ENCODE measurements around the gene RANBP1.
"Not testable (repeated sequence)": the region's sequence is repeated elsewhere in the genome, so short reads cannot be mapped to it uniquely, and the experiment has no call there.

The RANBP1 gene

DNA sequence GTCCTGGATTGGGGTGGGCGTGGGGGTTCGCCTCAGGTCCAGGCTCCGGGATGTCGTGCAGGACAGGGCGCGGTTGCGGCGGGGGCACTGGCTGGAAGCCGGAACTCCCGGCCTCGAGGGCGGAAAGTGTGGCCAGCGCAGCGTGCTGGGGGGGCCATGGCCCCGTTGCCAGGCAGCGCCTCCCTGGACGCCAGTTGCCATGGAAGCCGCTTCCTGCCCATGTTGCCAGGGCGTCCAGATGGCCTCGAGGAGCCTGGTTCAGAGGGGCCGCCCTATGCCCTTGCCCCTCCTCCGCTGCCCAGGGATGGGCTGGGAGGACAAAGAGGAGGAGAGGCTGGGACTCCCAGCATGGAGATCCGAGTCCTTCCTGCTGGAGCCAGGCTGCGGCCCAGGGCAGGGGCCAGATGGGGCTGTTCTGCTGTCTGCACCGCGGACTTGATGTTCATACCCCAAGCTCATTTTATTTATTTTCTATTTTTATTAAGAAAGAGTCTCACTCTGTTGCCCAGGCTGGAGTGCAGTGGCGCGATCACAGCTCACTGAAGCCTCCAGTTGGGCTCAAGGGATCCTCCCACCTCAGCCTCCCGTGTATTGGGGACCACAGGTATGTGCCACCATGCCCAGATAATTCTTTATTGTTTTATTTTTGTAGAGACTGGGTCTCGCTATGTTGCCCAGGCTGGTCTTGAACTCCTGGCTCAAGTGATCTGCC lies 39.6 kb downstream of the RANBP1 start:
- DNase-seq, result no peak

DNA sequence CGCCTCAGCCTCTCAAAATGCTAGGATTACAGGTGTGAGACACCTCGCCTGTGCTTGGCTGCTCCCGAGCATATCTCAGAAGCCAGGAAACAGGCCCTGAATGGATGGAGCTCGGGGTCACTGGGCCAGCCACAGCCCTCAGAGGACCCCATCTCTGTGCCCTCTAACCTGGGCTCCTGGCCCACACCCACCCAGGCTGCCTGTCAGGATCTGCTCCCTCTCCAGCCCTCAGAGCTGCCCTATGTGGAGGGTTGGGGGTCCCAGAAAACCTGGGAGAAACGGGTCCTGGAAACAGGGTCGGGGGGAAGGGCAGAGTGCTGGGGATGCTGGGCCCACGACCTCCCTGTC lies 40.1 kb downstream of the RANBP1 start:
- no peak for DNase-seq

DNA sequence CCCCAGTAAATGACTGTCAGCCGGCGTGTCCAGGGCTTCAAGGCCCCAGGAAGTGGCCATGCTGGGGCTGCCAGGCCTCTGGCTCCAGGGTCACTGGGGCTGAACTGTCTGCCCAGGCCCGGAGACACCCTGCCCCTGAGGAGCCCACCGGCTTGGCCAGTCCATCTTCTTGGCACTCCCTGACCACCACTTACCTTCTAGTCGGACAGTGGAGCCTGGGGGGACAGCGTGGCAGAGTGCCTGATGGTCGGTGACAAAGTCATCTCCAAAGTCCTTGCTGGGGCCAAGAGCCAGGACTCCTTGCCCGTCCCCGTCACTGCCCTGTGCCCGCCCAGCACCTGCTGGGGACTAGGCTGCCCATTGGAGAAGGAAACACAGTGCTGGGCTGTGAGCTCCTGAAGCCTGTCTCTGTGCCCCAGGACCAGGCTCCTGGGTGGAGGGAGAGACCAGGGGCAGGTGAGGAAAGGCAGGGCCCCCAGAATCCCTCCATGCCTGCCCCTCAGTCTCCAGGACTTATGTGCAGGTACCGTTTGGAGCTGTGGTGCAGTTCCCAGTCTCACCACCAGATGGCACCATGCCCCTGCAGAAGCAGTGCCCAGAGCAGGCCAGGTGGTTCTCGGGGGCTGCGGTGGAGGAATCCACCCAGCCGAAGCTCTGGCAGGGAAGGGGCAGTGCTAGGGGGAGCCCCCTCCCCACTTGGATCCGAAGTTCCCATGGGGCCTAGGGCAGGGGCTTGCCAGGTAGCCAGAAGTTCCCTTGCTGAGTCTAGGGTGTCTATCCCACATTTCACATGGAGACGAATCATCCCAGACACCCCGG lies 40.9 kb downstream of the RANBP1 start:
- peak; percentile 95 for DNase-seq

DNA sequence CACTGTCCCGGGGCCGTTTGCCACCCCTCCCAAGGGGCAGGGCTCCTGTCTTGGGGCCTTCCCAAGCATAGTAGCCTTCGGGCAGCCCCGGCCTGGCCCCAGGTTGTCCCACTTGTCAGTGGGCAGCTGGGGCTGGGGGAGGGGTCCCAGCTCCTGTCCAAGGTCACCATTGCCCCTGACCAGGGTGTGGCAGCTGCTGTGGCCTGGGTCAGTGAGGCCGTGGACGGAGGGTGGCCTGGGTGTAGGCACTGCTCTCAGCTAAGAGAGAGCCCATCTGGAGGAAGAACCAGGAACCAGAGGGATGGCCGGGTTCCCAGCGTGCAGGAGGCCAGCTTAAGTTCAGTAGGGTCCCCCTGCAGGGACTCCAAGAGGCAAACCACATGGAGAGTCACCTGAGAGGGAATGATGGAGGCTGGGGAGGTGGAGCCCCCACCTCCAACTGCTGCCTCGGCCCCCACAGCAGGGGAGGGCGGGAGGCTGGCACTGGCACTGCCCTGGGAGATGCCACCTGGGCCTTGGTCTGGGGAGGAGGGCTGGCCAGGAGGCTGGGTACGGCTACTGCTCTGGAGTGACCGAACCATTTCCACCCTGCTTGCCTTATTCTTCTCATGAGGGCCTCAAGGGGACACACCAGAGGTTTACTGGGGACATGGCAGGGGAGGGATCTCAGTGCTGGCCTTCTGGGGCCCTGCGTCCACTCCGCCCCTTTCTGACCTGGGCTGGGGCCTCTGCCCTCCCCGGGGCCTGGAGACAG lies 41.7 kb downstream of the RANBP1 start:
- DNase-seq, result no peak

DNA sequence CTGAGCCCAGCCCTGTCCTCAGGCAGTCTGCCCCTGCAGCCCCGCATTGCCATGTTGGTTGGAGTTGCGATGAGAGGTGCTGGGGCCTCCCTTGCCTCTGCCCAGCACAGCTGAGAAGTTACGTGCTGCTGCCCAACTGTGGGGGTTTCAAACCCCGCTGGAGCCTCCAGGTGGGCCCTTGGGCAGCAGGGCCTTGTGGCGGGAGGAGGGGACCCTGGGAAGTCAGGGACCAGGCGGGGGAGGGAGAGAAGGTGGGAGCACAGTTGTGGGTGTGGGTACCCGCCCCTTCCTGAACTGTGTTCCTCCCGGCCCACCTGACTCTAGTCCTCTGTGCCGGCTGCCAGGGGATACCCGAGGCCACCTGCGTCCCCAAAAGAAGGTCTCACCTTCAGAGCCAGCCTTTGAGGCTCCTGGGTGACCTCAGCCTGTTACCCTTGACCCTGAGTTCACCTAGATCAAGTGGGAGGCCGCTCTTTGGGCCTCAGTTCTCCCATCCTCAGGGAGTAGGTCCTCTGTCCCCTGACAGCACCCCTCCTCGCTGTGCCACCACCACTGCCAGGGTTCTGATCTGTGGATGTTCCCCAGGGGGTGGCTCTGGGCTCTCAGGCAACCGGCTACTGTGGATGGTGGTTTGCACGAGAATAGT lies 42.6 kb downstream of the RANBP1 start:
- no peak for DNase-seq

DNA sequence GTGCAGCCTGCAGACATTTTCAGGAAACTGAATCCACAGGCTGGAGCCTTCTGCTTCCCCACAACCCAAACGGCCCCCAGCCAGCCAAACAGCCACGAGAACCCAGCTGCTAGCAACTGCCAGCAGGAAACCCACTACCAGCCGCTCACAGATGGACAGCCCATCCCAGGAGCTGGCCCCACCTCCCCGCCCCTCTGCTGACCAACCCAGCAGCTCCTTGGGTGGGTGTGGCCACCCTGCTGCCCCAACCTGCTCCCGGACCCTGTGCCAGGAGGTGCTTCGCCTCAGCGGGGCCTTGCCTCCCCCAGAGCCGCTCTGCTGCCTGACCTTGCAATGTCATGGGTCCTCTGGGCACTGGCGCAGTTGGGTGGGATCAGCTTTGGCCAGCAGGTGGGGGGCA lies 43.2 kb downstream of the RANBP1 start:
- DNase-seq, result peak; percentile 59

DNA sequence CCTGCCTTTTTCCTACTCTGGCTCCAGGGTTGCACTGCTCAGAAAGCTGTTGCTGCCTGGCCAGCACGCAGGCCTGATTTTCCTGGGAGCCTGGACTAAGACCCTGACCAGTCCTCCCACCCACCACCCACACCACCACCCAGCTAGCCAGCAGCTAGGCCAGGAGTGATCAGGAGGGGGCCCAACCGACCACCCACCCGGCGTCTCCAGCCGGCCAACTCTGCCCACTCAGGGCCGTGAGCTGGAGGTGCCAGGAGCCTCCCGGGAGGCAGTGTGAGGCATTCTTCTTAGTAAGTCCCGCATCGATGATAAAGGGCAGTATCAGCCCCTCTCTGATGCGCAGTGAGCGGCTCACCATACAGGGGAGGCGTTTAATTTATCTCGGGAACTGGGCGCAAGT lies 43.6 kb downstream of the RANBP1 start:
- DNase-seq, result not testable (repeated sequence)

DNA sequence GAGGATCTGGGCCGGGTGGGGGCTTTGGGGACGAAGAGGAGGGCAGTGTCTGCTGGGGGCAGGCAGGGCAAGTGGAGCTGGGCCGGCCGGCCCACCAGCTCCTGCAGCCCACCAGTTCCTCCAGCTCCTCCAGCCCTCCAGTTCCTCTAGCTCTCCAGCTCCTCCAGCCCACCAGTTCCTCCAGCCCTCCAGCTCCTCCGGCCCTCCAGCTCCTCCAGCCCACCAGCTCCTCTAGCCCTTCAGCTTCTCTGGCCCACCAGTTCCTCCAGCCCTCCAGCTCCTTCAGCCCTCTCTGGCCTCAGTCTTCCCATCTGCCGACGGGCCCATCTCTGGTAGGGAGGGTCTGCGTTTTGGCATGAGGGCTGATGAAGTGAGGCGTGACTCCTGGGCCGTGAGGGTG lies 44.1 kb downstream of the RANBP1 start:
- no peak for DNase-seq

DNA sequence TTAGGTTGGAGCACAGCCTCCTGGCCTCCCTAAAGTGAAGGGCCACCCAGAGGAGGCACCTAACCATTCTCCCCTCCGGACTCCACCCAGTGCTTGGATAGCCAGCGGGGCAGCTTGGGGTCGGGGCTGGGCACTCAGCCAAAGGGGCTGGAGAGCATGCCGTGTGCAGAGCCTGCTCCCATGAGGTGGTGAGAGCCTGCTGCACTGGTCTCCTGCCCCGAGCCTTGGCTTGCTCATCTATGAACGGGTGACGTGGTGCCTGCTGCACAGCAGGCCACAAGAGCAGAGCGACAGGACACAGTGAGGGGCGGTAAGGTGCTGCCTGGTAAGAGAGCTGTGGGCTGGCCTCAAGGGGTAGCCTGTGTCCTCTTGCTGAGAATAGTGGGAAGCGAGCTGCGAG lies 49.0 kb downstream of the RANBP1 start:
- no peak for DNase-seq

DNA sequence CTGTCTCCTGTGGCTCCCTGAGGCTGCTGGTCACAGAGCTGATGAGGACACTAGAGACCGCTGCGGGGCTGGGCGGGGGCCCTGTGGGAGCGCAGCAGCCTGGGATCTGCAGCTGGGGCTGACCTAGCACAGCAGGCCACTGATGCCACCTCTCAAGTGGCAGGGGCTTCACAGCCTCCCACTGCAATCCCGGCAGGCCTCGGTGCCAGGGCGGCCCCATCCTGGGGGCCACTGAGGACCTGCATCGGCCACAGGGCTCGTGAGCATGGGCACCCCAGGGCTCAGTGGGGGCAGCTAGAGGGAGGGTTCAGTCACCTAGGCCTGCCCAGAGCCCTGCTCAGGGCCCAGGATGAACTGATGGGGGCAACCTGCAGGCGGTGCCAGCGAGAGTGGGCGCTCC lies 49.5 kb downstream of the RANBP1 start:
- no peak for DNase-seq

DNA sequence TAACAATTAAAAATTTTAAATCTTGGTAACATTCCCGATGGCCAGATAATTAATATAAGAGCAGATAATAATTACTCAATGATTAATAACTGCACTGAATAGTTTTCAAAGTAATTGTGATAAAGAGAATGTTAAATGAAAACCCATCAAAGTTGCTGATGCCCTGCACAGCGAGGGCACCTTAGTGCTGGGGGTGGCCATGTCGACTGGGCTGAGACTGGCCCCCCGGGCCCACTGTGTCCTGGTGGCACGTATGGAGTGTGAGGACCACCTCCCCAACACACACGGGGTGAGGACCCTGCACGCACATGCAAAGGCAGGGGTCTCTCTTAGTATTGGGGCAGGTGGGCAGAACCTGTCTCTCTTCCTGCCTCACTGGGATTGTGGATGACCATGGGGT lies 50.0 kb downstream of the RANBP1 start:
- no peak for DNase-seq

DNA sequence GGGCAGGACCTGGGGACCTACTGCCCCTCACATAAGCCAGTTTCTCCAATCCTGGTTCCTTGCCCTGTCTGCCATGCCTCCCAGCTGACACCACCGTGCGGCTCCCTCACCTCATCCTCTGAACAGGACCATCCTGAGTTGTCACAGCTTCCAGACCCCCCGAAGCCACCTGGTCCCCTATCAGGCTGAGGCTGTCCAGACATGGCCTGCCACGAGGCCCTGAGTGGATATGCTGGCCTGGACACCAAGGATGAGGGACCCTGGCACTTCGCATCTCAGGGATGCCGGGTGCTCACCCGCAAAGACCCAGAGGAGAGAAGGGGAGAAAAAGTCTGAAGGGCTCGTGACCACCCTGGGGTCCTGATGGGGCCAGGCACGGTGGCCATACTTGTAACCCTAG lies 50.8 kb downstream of the RANBP1 start:
- no peak for DNase-seq

DNA sequence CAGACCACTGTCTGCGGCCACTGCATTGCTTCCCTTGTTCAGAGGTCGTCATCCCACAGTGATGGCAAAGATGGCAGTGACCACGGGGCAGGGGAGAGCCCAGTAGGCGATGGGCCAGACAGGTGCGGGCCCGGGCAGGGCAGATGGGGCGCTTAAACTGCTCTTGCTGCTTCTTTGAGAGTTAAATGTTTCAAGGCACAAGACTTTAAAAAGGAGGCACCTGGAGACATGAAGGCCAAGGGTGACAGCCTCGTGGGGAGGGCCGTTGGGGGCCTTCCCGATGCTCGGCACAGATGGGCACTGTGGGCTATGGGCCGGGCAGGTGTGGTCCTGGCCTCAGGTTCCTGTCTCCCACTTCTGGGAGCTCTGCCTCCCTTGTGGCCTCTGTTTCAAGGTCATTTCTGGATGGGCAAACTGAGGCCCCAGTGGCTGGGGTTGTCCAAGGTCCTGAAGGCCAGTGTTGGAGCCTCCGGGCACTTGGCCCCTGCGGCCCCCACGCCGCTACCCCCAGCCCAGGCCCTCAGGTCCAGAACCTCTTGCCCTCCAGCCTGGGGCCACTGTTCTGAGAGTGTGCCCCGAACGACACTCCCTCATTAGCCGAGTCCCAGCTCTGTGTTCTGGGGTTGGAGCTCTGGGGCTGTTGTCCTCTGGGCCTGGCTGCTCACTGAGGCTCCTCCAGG lies 51.9 kb downstream of the RANBP1 start:
- no peak for DNase-seq

DNA sequence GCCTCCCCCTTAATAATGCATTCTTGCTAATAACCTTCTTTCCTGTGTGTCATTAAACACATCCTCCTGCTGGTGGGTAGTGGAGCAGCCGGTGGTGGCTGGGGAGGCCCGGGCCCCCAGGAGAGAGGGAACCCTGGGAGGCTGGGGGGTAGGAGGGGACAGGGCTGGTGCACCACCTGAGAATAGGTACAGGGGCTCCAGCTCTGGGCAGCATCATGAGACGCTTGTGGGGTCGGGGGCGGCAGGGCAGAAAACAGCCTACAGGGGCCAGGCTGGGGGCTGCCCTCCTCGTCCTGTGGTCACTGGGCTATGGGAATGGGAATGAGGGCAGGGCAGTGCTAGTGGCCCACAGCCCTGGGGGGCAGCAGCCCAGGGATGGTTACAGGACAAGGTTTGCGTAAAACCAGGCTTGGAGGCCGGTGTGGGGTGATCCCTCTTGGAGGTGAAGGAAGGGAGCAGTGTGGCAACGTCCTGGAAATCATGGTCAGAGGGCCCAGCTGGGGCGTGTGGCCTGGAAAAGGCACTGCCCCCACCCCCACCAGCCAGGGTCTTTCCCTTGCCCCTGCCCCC lies 53.4 kb downstream of the RANBP1 start:
- no peak for DNase-seq

DNA sequence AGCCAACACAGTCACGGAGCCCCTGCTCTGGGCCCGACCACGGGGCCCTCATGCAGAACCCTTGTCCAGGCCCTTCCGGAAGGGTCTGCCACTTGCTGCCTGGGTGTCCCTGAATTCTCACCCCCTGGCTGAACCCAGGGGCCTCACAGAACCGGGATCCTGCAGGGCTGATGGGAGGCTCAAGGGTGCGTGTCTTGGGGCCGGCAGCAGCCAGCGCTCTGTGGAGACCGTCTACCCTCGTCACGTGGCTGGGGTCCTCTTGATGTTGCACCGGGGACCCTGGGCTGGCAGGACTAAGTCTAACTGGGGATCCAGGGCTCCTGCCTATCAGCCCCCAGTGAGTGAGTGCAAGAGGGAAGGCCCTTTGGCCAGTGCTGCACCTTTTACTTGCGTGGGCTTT lies 54.3 kb downstream of the RANBP1 start:
- DNase-seq, result no peak

DNA sequence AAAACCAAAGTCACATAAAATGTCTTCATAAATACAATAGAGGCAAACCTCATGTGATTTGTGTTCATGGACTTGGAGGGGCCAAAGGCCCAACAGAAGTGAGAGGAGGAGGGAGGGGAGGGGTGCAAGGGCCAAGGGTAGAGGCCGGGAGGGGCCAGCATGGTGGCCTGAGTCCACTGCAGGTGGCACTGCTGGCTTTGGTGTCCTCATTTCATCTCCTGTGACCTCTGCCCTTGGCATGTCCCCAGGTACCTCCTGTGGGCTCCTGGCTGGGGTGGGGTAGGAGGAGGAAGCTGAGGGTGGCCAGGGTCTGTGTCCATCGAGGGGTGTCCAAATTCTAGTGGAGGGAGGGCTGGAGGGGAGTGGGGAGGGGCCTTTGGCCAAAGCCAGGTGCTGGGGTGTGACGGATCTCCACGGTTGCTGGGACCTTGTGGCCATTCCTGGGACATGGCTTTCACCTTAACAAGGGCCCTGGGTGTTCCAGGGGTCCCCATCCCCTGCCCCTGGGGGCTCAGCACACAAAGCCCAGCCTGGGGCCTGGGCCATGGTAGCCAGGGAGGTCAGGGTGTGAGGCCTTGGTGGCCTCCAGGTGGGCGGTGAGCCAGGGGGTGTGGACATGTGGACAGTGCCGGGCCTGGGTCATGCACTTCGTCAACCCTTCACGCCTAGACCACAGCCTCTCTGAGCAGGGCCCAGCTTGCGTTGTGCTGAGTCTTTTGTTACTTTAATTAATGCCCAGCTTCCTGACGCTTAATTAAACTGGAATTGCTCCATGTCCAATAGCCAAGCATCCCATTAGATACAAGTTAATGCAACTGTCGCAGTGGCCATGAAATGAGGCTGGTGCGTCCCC lies 55.6 kb downstream of the RANBP1 start:
- no peak for DNase-seq

DNA sequence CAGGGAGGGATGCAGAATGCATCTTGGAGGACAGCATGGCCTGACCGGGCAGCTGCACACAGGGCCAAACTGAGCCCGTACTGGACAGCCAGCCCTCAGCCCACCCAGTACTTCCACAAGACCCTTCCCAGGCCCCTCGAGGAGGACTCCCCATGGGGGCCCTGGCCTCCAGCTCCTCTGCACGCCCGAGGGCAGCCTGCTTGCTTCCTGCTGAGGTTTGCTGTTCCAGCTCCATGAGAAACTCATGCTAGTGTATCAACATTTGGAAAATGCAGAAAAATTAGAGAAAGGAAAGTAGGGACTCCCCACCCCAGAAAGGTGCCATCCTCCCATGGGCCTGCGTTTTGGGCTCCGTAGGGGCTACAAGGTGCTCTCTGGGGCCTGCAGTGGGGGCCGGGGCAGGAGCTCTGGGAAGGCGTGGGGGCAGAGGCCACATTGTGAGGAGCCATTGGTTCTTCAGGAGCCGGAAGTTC lies 56.3 kb downstream of the RANBP1 start:
- no peak for DNase-seq

DNA sequence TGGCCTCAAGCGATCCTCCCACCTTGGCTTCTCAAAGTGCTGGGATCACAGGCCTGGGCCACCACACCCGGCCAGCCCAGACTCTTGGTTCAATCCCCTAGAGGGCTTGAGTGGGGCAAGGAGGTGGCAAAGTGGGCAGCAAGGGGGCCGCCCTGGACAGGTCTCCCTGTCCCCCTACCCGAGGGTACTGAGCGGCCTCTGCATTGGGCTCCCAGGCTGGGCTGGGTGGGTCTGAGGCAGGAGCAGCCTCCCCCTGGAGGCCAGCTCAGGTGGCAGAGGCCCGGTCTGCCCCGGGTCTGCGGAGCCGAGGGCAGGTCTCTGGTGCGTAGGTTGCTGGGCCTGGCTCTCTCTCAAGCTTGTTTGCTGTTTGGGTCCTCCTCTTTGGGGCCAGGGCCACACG lies 57.3 kb downstream of the RANBP1 start:
- DNase-seq, result no peak

DNA sequence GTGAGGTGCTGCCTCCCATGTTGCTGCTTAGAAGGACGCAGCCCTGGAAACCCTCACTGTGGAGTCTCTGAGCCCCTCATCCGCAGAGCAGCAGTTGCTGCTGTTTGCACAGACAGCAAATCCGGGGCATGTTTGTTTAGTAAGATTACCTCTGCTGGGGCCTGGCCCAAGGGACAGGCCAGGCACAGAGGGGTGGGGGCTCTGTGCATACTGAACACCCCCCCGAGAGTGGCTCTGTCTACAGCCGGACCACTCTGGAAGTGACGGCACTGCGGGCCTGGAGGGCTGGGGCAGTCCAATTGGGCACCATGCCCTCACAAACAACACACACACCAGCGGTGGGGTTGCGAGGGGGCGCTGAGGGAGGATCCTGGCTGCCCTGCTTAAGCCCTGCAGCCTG lies 57.9 kb downstream of the RANBP1 start:
- no peak for DNase-seq

DNA sequence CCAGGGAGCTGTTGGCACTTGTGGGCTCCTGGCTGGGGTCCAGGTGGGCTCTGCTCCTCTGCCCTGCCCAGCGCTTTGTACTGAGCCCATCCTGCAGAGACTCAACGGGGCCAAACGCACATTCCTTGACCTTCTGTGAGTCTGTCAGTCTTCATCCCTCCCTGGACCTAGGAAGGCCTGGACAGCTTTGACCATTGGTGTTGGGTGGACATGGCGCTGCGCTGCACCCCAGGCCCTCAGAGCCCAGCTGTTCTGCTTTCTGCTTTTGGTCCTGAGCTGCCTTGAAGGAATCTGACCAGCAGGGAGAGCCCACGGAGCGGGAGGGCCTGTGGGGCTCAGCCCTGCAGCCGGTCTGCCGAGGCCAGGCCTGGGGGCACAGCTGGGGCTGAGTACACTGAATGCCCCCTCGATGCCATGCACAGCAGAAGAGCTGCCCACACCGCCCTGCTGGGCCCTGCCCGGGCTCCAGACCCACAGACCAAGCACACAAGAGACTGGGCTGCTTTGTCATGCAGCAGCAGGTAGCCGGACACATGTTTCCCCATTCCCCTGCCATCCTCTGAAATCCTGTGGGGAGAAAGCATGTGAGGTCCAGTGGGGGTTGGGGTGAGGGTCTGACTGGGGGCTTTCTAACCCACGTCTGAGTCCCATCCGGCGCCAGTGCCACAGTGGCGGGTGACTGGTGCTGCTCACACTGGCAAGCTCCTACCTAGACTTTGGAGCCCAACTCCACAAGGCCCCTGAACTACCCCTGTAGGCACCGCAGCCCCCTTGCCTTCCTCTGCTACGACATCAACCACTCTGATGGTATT lies 59.1 kb downstream of the RANBP1 start:
- DNase-seq, result no peak

DNA sequence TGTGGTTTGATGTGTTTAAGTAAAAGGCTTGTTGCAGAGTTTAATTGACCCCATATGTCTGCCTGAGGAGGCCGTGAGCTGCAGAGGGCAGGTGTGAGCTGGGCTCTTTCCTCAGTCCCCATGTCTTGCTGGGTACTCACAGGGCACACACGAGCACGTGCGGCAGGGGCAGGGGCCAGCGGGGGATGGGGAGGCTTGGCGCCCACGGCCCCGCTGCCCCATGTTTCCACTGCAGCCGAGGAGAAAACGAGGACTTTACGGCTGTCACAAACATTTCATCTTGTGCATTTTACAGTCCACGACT lies 59.6 kb downstream of the RANBP1 start:
- DNase-seq, result no peak

Data from right forelimb (tissue), 1 donor.